Activated T-cell treated with anti-CD3 and anti-CD28 coated beads, Interleukin-2, amount 50 U/mL, for 48 hours (primary cell): ENCODE results near the gene RNF223.
"Not testable (repeated sequence)": the region's sequence is repeated elsewhere in the genome, so short reads cannot be mapped to it uniquely, and the experiment has no call there.

Experiments
- DNase-seq, 2 experiments: peaks; one replicate each; pipeline ENCODE4 v3.0.0-alpha.2; 2020

Gene RNF223

GRCh38 chr1:1071486-1072298, 2.4 kb downstream of the RNF223 start:
- DNase-seq, result no peak

DNA sequence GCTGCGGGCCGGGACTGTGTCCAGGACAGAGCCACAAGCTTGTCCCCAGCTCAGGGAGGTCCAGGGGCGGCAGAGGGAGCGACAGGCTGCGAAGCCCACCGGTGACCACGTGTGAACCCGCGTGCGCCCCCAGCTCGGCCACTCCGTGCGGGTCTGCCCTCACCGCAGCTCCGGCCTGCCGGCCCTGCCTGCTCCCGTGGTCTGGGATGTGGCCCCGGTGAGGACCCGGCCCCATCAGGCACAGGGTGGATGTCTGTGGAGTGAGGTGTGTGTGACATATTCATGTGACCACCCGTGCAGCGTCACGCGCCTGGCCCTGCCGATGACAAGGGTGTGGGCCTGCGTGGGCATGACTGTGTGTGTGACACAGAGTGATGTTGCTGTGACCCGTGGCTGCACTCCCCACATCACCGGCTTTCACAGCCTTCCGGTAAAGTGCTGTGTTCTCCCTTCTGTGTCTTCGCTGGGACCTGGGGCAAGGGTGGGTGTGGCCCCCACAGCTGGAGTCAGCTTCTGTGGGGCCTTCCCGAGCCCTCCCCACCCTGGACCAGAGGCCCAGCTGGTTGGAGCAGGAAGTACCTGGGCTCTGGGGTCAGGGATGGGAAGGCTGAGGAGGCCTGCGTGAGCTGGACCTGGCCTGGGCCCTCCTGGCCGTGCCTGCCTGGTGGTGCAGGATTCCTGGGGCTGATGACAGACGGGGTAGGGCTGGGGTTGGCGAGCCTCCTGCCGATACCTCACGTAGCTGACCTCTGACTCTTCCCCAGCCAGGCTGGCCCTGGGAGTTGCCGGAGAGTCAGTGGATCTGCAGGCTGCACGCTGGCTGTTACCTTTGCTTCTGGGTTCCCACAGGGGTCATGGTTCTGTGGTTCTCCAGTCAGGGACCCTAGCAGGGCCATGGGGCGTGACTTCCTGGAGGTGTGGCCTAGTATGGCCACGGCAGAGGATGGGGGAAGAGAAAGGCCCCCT, 4.1 kb downstream of the RNF223 start:
- no peak for DNase-seq

DNA sequence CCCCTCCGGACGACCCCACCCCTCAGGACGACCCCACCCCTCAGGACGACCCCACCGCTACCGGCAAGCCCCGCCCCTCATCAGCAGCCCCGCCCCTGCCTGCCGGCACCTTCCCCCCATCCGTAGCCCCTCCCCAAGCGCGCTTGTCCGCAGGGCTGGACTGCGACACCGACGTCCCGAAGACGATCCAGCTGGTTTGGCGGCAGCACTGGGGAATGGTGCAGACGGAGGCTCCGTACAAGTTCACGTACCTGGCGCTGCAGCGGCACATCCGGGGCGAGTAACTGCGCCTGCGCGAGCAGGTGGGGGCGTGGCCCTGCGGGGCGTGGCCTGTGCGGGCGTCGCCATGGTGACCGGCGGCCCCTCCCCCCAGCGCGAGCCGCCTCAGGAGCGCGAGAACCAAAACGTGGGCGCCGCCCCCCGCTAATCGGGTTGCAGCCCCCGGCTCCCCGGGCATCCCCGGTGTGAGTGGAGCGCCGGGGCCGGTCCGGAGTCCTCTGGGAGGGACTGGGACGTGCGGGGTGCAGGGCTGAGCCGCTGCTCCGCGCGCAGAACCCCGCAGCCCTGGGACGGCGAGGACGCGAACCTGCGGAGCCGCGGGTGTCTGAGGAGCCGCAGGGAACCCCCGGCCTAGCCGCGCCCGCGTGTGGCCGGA, 4.9 kb downstream of the RNF223 start:
- peak; percentile 93 to 95 for DNase-seq

GRCh38 chr1:1068517-1069055, 5.5 kb downstream of the RNF223 start:
- peak; percentile 47 to 60 for DNase-seq

DNA sequence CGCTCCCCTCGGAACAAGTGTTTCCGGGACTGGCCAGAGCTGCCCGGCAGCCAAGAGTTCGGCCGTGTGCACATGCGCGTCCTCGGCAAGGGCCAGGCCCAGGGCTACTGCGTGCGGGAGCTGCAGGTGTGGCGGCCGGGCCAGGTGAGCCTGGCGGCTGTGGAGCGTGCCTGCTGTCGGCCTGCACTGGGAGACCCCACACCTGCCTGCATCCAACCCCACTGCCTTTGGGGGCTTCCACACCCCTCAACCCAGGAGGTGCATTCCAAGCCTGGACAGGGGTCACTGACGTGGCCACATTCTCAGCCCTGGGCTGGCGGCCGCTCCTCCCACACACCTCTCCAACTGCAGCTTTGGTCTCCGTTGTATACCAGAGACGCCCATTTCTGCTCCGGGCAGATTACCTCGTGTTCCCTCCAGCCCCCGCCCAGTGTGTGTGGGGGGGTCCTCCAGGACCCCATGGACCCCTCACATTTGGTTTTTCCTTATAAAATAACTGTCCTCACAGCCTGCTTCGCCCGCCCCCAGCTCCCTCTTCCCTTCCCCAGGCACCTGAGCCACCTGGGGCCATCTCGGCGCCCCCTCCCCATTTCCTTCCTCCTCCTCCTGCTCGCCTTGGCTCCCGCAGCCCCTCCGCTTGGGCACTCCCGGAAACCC, 6.1 kb downstream of the RNF223 start:
- DNase-seq, result no peak

DNA sequence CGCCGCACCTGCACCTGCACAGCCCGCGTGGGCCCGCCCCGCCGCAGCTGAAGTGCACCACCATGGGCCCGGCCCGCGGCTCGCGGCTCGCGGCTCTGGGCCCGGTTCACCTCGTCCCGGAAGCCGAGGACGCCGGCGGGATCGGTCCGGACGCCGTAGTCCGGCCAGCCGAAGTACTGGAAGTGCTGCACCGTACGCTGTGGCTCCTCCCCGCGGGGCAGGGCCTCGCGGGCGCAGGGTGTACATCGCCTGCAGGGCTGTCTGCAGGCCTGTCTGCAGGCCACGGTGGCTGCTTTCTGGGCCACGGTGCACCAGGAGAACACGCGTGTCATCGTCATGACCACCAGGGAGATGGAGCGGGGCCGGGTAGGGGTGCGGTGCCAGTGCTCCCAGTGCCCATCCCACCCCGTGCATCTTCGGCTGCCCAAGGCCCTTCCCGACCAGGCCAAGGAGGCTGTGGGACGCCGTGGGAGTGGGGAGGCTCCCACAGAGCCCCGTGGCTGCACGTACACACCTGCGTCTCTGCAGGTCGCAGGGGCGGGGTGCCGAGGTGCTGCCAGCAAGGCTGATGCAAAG, 6.7 kb downstream of the RNF223 start:
- DNase-seq, result no peak

DNA sequence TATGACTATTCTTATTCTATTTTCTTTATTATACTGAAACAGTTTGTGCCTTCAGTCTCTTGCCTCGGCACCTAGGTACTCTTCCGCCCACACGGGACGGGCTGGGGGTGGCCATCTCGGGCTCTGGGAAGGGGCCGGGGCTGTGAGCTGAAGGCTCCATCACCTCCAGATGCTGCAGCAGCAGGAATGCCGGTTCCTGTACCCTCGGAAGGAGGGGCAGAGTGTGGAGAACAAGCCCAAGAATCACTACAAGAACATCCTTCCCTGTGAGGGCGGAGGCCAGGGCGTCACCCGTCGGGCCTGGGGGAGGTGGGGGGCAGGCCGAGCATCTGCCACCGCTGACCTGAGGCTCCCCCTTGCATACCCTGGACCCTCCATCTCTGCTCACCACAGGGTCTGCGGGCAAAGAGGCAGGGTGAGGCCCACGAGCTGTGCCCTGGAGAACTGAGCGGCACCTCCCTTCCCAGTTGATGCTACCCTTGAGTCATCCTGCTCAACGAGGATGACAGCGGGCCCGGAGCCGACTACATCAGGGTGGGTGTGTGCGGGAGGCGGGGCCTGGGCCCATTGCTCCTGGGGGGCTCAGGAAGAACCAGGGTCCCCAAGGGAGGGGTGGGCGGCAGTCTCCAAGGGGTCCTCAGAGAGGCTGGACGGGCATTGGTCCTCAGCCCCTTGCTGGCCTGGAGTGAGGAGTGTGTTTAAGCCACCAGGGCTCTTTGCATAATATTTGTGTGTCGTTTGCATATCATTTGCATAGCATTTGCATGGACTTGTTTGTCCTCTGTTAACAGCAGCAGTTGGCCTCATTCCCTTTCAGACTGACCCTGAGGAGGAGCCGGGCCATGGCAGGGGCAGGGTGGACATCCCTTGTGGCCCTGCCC, 7.5 kb downstream of the RNF223 start:
- peak; percentile 60 for DNase-seq

DNA sequence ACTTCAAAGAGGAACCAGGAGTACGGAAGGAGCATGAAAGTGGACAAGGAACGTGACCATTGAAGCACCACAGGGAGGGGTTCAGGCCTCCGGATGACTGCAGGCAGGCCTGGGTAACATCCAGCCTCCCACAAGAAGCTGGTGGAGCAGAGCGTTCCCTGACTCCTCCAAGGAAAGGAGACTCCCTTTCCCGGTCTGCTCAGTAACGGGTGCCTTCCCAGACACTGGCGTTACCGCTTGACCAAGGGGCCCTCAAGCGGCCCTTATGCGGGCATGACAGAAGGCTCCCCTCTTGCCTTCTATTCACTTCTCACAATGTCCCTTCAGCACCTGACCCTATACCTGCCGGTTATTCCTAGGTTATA, 8.2 kb downstream of the RNF223 start:
- DNase-seq, result not testable (repeated sequence)

DNA sequence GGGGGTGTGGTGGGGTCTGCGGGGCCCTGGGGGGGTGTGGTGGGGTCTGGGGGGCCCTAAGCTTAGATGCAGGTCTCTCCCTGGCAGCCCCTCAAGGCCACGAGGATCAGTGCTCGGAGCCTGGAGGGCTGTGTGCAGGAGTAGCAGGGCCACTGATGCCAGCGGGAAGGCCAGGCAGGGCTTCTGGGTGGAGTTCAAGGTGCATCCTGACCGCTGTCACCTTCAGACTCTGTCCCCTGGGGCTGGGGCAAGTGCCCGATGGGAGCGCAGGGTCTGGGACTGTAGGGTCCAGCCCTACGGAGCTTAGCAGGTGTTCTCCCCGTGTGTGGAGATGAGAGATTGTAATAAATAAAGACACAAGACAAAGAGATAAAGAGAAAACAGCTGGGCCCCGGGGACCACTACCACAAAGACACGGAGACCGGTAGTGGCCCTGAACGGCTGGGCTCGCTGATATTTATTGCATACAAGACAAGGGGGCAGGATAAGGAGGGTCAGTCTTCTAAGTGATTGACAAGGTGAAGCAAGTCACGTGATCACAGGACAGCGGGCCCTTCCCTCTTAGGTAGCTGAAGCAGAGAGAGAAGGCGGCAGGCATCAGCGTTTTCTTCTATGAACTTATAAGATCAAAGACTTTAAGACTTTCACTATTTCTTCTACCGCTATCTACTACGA, 8.7 kb downstream of the RNF223 start:
- DNase-seq, result no peak

GRCh38 chr1:1063945-1064831, 9.9 kb downstream of the RNF223 start:
- DNase-seq, result peak; percentile 94 to 95

DNA sequence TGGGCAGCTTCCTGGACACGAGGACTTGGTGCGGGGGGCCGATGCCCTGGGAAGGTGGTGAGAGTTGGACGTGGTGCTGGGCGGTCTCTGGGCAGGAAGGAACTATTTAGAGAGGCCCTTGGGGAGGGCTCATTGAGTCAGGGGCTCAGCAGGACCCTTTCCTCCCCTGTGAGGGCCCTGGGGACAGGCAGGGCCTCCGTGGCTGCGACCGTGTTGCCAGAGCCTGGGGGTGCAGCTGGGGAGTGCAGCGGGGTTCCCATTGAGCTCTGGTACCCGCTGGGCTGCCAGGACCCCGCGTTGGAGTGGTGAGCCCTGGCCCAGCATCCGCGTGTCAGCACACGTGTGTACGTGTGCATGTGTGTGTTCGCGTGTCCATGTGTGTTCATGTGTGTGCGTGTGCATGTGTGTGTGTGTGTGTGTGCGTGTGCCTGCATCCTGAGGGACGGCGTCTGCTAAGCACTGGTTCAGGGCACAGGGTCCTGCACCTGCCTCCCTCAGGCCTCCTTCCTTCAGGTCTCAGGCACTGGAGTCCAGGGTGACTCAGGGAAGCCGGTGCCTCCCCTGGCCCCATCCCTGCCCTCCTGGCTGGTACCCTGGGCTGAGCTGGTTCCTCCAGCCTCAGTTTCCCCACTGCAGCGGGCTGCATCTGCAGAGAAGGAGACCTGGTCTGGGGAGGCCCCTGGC, 10.7 kb downstream of the RNF223 start:
- no peak for DNase-seq

GRCh38 chr1:1062348-1063163, 11.6 kb downstream of the RNF223 start:
- peak in 1 of 2 experiments; percentile 60 for DNase-seq

DNA sequence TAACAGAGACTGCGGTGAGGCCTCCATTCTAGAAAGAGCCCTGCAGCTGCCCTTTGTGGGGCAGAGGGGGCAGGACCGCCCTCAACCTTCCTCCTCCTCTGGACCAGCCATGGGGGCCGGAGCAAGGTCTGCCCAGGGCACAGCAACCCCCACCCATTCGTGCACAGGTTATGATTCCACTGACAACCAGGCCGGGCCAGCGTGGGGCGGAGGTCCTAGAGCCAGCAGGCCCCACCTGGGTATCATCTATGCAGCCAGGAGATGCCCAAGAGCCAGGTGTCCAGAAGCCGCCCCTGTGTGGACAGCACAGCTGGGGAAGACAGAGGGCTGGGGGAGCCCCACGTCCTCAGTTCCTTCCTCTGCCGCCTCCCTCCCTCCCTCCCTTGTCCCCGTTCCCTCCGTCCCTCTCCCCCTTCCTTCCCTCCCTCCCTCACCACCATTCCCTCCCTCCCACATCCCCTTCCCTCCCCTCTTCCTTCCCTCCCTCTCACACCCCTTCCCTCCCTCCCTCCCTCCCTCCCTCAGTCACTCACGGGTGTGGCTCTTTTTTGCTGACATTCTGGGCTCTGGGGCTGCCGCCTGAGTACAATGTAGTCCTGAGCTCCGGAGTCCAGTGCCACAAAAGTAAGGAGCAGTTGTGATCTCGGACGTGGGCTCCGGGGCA, 12.3 kb downstream of the RNF223 start:
- DNase-seq, result no peak

DNA sequence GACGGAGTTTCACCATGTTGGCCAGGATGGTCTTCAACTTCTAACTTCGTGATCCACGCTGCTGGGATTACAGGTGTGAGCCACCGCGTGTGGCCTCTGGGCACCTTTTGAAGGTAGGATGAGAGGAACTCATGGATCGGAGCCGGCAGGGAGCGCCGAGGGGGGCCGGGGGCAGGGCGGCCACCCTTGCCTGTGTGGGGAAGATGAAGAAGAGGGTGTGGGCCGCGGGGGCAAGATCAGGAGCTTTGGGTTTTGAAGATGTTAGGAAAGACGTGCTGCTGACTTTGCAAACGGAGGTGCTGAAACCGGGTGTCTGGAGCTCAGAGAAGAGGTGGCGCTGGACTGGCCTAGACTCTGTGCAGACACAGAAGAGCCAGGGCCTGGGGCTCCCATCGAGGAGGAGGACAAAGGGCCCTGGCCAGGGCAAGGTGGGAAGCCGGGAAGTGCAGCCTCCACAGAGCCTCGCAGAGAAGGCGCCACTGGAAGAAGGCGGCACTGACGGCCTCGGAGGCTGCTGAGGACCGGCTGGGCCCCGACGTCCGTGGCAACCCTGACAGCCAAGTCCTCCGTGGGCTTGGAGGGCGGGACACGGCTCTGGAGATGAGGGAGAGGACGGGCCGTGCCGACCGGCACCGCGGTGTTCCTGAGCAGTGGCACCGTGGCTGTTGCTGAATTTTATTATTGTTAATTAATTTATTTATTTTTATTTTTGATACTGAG, 13.7 kb downstream of the RNF223 start:
- DNase-seq, result no peak

DNA sequence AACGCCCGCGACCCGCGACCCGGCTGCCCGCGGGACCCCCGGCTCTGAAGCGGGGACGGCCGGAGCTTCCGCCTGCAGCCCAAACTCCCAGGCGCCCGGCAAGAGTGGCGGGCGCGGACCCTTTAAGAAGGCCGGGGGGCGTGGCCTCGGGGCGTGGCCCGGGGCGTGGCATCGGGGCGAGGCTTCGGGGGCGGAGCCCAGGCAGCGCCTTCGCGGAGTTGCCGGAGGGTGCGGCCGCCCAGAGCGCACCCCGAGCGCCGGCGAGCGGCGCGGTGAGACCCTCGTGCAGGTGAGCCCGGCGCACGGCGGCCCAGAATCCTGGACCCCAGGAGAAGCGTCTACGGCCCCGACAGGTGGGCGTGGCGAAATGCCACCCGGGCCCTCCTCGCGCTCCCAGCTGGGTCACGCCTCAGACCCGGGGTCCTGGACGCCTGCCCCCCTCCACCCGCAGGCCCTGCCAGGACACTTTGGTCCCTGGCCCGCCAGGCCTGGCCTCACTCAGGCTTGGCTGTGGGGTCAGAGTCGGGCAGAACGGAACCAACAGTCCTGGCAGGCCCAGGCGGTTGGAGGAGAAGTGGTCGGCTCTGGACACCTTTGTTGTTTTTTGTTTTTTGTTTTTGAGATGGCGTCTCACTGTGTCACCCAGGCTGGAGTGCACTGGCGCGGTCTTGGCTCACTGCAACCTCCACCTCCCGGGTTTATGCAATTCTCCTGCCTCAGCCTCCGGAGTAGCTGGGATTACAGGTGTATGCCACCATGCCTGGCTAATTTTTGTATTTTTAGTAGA, 14.4 kb downstream of the RNF223 start:
- DNase-seq, result peak; percentile 98 to 99
